ENCODE results near the gene LATS2. TPM values are rescaled to one million over a fixed set of nuclear protein-coding genes. Genes with fewer than 3 reads are reported as not detected.

Gene LATS2
- total and polyA plus RNA-seq, 12 donors, result 9.7 to 46.1 (median 25.2) TPM

DNA sequence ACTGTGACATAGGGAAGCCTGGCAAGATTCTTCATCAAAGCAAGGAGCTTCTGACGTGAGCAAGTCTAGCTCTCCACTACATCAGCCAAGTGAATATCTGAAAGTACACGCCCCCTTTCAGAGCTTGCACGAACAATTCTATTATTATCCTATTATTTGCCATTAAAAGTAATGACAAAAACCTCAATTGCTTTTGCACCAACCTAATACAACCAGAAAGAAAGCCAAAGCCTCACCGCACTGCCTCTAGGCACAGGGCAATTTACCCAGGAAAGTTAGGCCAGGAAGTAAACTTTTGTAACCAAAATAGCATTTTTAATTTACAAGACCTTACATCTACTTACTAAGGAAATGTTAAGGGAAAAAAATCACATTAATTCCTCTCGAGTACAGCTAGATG, 41.2 kb downstream of the LATS2 start:
- intact Hi-C loops (cut with DNase I), result no loop called here
- H3K9me3 ChIP-seq, result no peaks in the 10 kb centered on the region
- H3K27me3 ChIP-seq, result no peaks in the 10 kb centered on the region
- DNase-seq (no peak), ATAC-seq (no peak)
- TF ChIP-seq, protein P1, sequence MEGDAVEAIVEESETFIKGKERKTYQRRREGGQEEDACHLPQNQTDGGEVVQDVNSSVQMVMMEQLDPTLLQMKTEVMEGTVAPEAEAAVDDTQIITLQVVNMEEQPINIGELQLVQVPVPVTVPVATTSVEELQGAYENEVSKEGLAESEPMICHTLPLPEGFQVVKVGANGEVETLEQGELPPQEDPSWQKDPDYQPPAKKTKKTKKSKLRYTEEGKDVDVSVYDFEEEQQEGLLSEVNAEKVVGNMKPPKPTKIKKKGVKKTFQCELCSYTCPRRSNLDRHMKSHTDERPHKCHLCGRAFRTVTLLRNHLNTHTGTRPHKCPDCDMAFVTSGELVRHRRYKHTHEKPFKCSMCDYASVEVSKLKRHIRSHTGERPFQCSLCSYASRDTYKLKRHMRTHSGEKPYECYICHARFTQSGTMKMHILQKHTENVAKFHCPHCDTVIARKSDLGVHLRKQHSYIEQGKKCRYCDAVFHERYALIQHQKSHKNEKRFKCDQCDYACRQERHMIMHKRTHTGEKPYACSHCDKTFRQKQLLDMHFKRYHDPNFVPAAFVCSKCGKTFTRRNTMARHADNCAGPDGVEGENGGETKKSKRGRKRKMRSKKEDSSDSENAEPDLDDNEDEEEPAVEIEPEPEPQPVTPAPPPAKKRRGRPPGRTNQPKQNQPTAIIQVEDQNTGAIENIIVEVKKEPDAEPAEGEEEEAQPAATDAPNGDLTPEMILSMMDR (IDR thresholded peaks at IDR 0.05), result no peak
- H3K4me3 ChIP-seq, result no peak overlapping the region
- H3K36me3 ChIP-seq, result no peaks in the 10 kb centered on the region
- peak overlapping the region in 5 of 10 donors; percentile 0 to 56 (median 39) for H3K27ac ChIP-seq
- WGBS, 2 donors, result 36 to 38% methylated on average over 5 of the region's 5 CpGs
- H3K4me1 ChIP-seq, result peaks cover 11 to 79% (median 69%) of the 10 kb centered on the region in 9 donors

DNA sequence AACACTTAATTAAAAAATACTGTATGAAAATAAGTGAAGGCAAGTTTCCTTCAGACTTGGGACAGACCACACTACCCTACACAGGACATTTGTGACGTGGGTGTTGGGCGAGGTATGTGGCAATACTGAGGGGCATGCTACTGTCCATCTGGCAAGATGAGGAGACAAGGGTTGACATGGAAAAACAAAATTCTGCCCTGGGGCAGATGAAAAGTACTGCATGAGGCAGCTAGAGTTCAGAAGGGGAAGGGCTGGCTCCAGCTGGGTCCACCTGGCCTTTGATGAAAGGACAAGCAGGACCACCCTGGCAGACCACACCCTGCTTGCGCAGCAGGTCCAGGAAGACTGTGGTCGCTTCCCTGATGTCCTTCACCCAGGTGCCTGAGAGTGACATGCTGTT, 43.2 kb downstream of the LATS2 start:
- intact Hi-C loops (cut with DNase I), result no loop called here
- TF ChIP-seq, protein P1 (IDR thresholded peaks at IDR 0.05), result no peak
- WGBS, 2 donors, result 91 to 93% methylated on average over 4 of the region's 4 CpGs
- Histone ChIP-seq H3K4me3 (no peak overlapping the region), H3K4me1 (peaks cover 18 to 94% (median 88%) of the 10 kb centered on the region in 9 donors), H3K9me3 (no peaks in the 10 kb centered on the region), H3K27me3 (no peaks in the 10 kb centered on the region), H3K27ac (peak overlapping the region in 3 of 10 donors; percentile 12 to 78 (median 68)), H3K36me3 (no peaks in the 10 kb centered on the region)
- ATAC-seq, result no peak
- DNase-seq, result no peak

DNA sequence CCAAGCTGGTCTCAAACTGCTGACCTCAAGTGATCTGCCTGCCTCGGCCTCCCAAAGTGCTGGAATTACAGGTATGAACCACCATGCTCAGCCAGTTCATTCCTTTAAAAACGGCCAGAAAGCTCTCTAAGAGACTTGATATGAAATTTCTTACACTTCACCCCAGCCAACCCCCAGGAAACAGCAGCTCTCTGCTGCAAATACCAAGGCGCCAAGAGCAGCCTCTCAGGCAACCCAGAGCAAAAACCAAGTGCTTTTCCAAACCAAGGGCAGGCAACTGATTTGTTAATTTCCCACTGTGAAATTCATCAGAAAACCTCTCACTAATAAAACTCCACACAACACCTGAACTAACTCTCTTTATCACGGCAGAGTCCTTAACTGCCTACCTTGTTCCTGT, 44.9 kb downstream of the LATS2 start:
- TF ChIP-seq, protein P1 (IDR thresholded peaks at IDR 0.05), result no peak
- no peaks in the 10 kb centered on the region for H3K27me3 ChIP-seq
- no peak overlapping the region for H3K4me3 ChIP-seq
- no peak for DNase-seq
- intact Hi-C loops (cut with DNase I), result no loop called here
- no peak for ATAC-seq
- no peaks in the 10 kb centered on the region for H3K9me3 ChIP-seq
- peaks cover 20 to 94% (median 88%) of the 10 kb centered on the region in 9 donors for H3K4me1 ChIP-seq
- H3K27ac ChIP-seq, result peak overlapping the region in 4 of 10 donors; percentile 5 to 78 (median 37)
- no peaks in the 10 kb centered on the region for H3K36me3 ChIP-seq
- 67 to 72% methylated on average over 4 of the region's 4 CpGs for WGBS, 2 donors

DNA sequence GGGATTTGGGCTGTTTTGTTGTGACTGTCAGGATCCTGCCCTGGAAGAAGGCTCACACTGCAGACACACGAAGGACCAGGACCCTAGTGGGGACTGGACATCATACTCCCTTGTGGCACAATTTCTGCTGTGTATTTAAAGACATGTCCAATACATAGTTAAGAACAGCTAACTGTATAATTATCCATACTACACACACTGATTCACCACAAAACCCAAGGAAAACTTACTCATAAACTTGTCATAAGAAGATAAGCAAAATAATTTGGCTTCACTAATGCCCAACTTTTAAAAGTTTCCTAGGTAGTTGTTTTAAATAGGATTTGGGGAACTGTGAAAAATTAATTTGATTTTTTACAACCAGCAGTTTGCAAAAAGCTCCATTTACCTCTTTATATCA, 46.1 kb downstream of the LATS2 start:
- DNase-seq, result no peak
- Histone ChIP-seq H3K9me3 (no peaks in the 10 kb centered on the region), H3K4me3 (no peak overlapping the region), H3K27me3 (no peaks in the 10 kb centered on the region), H3K36me3 (no peaks in the 10 kb centered on the region), H3K27ac (peak overlapping the region in 7 of 10 donors; percentile 1 to 78 (median 57)), H3K4me1 (peaks cover 24 to 94% (median 90%) of the 10 kb centered on the region in 9 donors)
- intact Hi-C loops (cut with DNase I), result no loop called here
- no peak for ATAC-seq
- WGBS, 2 donors, result 59 to 77% methylated on average over 1 of the region's 1 CpG
- TF ChIP-seq, protein P1 (IDR thresholded peaks at IDR 0.05), result no peak
